Caco-2 (cell line): ENCODE measurements around the gene CEP131. TPM values are rescaled to one million over a fixed set of nuclear protein-coding genes. Genes with fewer than 3 reads are reported as not detected.

Experiments
- BruUV-seq: library from RNA; stranded (reverse); fragments of 400-500 nt; replicated peaks from 2 replicates; lab custom pipeline; 2021; lab: Mats Ljungman, UMichigan
- CTCF ChIA-PET: fragments of 300-600 bp; sonication (Branson Sonifier 250); formaldehyde crosslinking; loops from one replicate; lab custom pipeline; 2022; ENCODE audit warnings: antibody characterized with exemption; lab: Charles Lee
- POLR2A ChIA-PET: fragments of 300-600 bp; sonication (Branson Sonifier 250); formaldehyde crosslinking; loops from one replicate; lab custom pipeline; 2022; ENCODE audit warnings: antibody characterized with exemption; lab: Charles Lee
- DNase-seq, 2 experiments: peaks; one replicate each; pipeline versions ENCODE4 v3.0.0 to v3.0.0-alpha.2; 2020 to 2022
- H3K27me3 ChIP-seq: replicated peaks from 2 replicates; pipeline ENCODE4 v1.6.0; 2011; ENCODE audit warnings: low read length; ENCODE audit not compliant: control insufficient read depth, insufficient read depth
- H3K36me3 ChIP-seq: 2 replicates; pipeline ENCODE4 v1.5.1; 2011; ENCODE audit warnings: low read length; ENCODE audit not compliant: control insufficient read depth, insufficient read depth
- H3K4me1 ChIP-seq: fragments of 250-450 bp; sonication (Bioruptor Pico); 2 replicates; pipeline ENCODE4 v1.5.1; 2020; ENCODE audit warnings: mild to moderate bottlenecking
- H3K4me3 ChIP-seq: 2 replicates; pipeline ENCODE4 v1.5.1; 2011; ENCODE audit warnings: low read depth, mild to moderate bottlenecking, control low read depth, low read length
- H3K9me3 ChIP-seq: fragments of 250-450 bp; sonication (Bioruptor Pico); 2 replicates; pipeline ENCODE4 v1.5.1; 2020; ENCODE audit warnings: mild to moderate bottlenecking, moderate library complexity
- H3K27ac Mint-ChIP-seq: one replicate; pipeline ENCODE4 v1.8.0; 2022; ENCODE audit warnings: mixed read lengths; ENCODE audit not compliant: unreplicated experiment
- H3K27me3 Mint-ChIP-seq: one replicate; pipeline ENCODE4 v1.8.0; 2022; ENCODE audit warnings: mixed read lengths; ENCODE audit not compliant: insufficient read depth, unreplicated experiment
- H3K36me3 Mint-ChIP-seq: one replicate; pipeline ENCODE4 v1.8.0; 2022; ENCODE audit warnings: mild to moderate bottlenecking, mixed read lengths; ENCODE audit not compliant: insufficient read depth, unreplicated experiment
- H3K4me1 Mint-ChIP-seq: one replicate; pipeline ENCODE4 v1.8.0; 2022; ENCODE audit warnings: low read depth, mixed read lengths; ENCODE audit not compliant: unreplicated experiment
- H3K4me3 Mint-ChIP-seq: one replicate; pipeline ENCODE4 v1.8.0; 2022; ENCODE audit warnings: mild to moderate bottlenecking, moderate library complexity, mixed read lengths; ENCODE audit not compliant: unreplicated experiment
- H3K9me3 Mint-ChIP-seq: one replicate; pipeline ENCODE4 v1.8.0; 2022; ENCODE audit warnings: mixed read lengths; ENCODE audit not compliant: unreplicated experiment
- intact Hi-C: fragments of 100-400 bp; cut with micrococcal nuclease; formaldehyde crosslinking; loops from one replicate; pipeline ENCODE4 v1.10.0; 2022; ENCODE audit not compliant: unreplicated experiment
- total RNA-seq: library from RNA; stranded (reverse); gene quantifications from 2 replicates; pipeline ENCODE4 v1.2.3, GENCODE V29; 2022
- TF ChIP-seq, protein P1 (sequence below), 2 experiments: fragments of 200-600 bp in 1 of 2; IDR thresholded peaks; 1 replicate in 1 of 2; 2 replicates in 1 of 2; pipeline versions ENCODE4 v1.5.1 to v1.8.0; 2011 to 2022; ENCODE audit warnings: antibody characterized with exemption in 1 of 2, control low read depth in 1 of 2, inconsistent platforms in 1 of 2, low read depth in 1 of 2, low read length in 1 of 2, mild to moderate bottlenecking in 1 of 2, moderate library complexity in 1 of 2; ENCODE audit not compliant: insufficient read depth in 1 of 2, severe bottlenecking in 1 of 2, unreplicated experiment in 1 of 2

CEP131 gene
- total RNA-seq, 1 experiment from 2014 or later = 28.4 TPM

- Mint-ChIP-seq H3K27ac (no peak overlapping the region), H3K4me3 (no peak overlapping the region), H3K9me3 (no peaks in the 10 kb centered on the region), H3K4me1 (no peaks in the 10 kb centered on the region), H3K27me3 (no peaks in the 10 kb centered on the region), H3K36me3 (no peaks in the 10 kb centered on the region)
- CTCF ChIA-PET = no interaction called here
- Histone ChIP-seq H3K36me3 (no peaks in the 10 kb centered on the region; the same call in 1 of the 2 replicates), H3K27me3 (no peaks in the 10 kb centered on the region), H3K4me3 (no peak overlapping the region), H3K9me3 (no peaks in the 10 kb centered on the region), H3K4me1 (no peaks in the 10 kb centered on the region)
- intact Hi-C loops = no loop called here
- DNase-seq = no peak
- TF ChIP-seq, protein P1, sequence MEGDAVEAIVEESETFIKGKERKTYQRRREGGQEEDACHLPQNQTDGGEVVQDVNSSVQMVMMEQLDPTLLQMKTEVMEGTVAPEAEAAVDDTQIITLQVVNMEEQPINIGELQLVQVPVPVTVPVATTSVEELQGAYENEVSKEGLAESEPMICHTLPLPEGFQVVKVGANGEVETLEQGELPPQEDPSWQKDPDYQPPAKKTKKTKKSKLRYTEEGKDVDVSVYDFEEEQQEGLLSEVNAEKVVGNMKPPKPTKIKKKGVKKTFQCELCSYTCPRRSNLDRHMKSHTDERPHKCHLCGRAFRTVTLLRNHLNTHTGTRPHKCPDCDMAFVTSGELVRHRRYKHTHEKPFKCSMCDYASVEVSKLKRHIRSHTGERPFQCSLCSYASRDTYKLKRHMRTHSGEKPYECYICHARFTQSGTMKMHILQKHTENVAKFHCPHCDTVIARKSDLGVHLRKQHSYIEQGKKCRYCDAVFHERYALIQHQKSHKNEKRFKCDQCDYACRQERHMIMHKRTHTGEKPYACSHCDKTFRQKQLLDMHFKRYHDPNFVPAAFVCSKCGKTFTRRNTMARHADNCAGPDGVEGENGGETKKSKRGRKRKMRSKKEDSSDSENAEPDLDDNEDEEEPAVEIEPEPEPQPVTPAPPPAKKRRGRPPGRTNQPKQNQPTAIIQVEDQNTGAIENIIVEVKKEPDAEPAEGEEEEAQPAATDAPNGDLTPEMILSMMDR (IDR thresholded peaks at IDR 0.05; ENCODE audit: insufficient read depth in 1 of 2, low read depth in 1 of 2, low read length in 1 of 2, severe bottlenecking in 1 of 2, unreplicated experiment in 1 of 2) = no peak
- BruUV-seq = no TSS peak
- POLR2A ChIA-PET = no interaction called here
Observed at GRCh38 chr17:81186203-81186602, 36.6 kb downstream of the CEP131 start.

DNA sequence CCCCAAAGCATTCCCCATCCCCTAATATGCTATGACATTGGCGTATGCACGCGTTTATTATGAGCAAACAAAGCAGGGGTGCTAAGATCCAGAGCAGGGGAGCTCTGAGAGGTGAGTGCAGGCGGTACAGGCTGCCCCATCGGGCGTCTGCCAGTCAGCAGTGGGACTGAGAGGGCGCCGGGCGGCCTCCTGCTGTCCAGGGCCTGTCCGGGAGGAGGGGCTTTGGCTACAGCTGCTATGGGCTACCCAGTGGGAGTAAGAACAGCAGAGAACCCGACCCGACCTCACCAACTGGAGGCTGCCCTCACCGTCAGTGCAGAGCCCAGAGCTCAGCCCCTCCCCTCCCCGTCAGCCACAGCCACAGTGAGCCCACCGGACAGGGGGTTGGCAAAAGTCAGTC is 38.2 kb downstream of the CEP131 start:
- no peaks in the 10 kb centered on the region for H3K9me3 Mint-ChIP-seq
- no peak overlapping the region for H3K4me3 Mint-ChIP-seq
- Histone ChIP-seq H3K9me3 (no peaks in the 10 kb centered on the region), H3K4me3 (no peak overlapping the region), H3K36me3 (no peaks in the 10 kb centered on the region), H3K27me3 (no peaks in the 10 kb centered on the region), H3K4me1 (no peaks in the 10 kb centered on the region)
- no TSS peak for BruUV-seq
- POLR2A ChIA-PET = no interaction called here
- CTCF ChIA-PET = no interaction called here
- no peaks in the 10 kb centered on the region for H3K27me3 Mint-ChIP-seq
- H3K27ac Mint-ChIP-seq = no peak overlapping the region
- DNase-seq = no peak
- no peaks in the 10 kb centered on the region for H3K36me3 Mint-ChIP-seq
- H3K4me1 Mint-ChIP-seq = no peaks in the 10 kb centered on the region
- intact Hi-C loops = no loop called here
- TF ChIP-seq, protein P1 (IDR thresholded peaks at IDR 0.05; ENCODE audit: insufficient read depth in 1 of 2, low read depth in 1 of 2, low read length in 1 of 2, severe bottlenecking in 1 of 2, unreplicated experiment in 1 of 2) = no peak

GRCh38 chr17:81183807-81184206 is 39.0 kb downstream of the CEP131 start:
- ChIA-PET POLR2A (no interaction called here), CTCF (no interaction called here)
- Mint-ChIP-seq H3K27ac (no peak overlapping the region), H3K36me3 (no peaks in the 10 kb centered on the region), H3K4me3 (no peak overlapping the region), H3K27me3 (no peaks in the 10 kb centered on the region), H3K9me3 (no peaks in the 10 kb centered on the region), H3K4me1 (no peaks in the 10 kb centered on the region)
- Histone ChIP-seq H3K4me3 (no peak overlapping the region), H3K4me1 (no peaks in the 10 kb centered on the region), H3K27me3 (no peaks in the 10 kb centered on the region), H3K9me3 (no peaks in the 10 kb centered on the region), H3K36me3 (no peaks in the 10 kb centered on the region)
- intact Hi-C loops = no loop called here
- TF ChIP-seq, protein P1 (IDR thresholded peaks at IDR 0.05; ENCODE audit: insufficient read depth in 1 of 2, low read depth in 1 of 2, low read length in 1 of 2, severe bottlenecking in 1 of 2, unreplicated experiment in 1 of 2) = no peak
- no peak for DNase-seq
- BruUV-seq = no TSS peak
